Measurements from ENCODE around the gene FNTB. TPM values are rescaled to one million over a fixed set of nuclear protein-coding genes. Genes with fewer than 3 reads are reported as not detected.

The FNTB gene
- total RNA-seq, 1 experiment from 2014 or later: 28.1 TPM

DNA sequence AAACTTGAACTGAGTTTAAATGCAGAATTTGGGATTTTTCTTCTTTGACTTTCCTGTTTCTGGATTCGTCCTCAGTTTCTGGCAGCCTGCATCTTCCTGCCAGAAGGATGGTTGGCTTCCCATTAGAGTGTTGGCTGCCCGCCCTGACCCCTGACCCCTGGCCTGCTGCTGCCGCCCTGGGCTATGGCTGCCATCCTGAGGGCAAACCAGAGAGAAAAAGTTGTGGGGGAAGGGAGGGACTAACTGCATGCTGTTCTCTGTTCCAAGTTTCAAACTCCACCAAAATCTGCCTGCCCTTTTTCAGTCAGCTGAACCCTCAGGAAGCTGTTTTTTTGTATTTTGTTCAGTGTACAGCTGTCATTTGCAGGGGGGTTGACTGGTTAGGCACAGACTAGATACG lies 48.4 kb downstream of the FNTB start:
- no peak for ATAC-seq
- POLR2A ChIA-PET (ENCODE audit: unreplicated experiment): no interaction called here
- H3K4me1 ChIP-seq (ENCODE audit: insufficient read depth, low read length): no peaks in the 10 kb centered on the region
- TF ChIP-seq EZH2phosphoT487 (IDR thresholded peaks at IDR 0.05; ENCODE audit: borderline replicate concordance, low read length): no peak
- TF ChIP-seq, protein P1, sequence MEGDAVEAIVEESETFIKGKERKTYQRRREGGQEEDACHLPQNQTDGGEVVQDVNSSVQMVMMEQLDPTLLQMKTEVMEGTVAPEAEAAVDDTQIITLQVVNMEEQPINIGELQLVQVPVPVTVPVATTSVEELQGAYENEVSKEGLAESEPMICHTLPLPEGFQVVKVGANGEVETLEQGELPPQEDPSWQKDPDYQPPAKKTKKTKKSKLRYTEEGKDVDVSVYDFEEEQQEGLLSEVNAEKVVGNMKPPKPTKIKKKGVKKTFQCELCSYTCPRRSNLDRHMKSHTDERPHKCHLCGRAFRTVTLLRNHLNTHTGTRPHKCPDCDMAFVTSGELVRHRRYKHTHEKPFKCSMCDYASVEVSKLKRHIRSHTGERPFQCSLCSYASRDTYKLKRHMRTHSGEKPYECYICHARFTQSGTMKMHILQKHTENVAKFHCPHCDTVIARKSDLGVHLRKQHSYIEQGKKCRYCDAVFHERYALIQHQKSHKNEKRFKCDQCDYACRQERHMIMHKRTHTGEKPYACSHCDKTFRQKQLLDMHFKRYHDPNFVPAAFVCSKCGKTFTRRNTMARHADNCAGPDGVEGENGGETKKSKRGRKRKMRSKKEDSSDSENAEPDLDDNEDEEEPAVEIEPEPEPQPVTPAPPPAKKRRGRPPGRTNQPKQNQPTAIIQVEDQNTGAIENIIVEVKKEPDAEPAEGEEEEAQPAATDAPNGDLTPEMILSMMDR (conservative IDR thresholded peaks at IDR 0.05; ENCODE audit: low read depth, low read length): no peak
- no peak for TF ChIP-seq EZH2 (IDR thresholded peaks at IDR 0.05; ENCODE audit: low read length, unreplicated experiment)
- no peaks in the 10 kb centered on the region for H3K27me3 ChIP-seq (ENCODE audit: low read length)
- H3K4me2 ChIP-seq (ENCODE audit: low read length): no peak overlapping the region
- H3K36me3 ChIP-seq (ENCODE audit: low read depth, low read length): peaks cover 12% of the 10 kb centered on the region; the same call in 1 of the 2 replicates
- no peaks in the 10 kb centered on the region for H4K20me1 ChIP-seq (ENCODE audit: low read length)
- no peaks in the 10 kb centered on the region for H3K9me2 ChIP-seq (replicated peaks; ENCODE audit: low read length)
- BruUV-seq (replicated peaks): no TSS peak
- H3K79me2 ChIP-seq (ENCODE audit: low read length): no peaks in the 10 kb centered on the region
- no peak overlapping the region for H3K4me3 ChIP-seq (ENCODE audit: low read length)
- H3F3A ChIP-seq (ENCODE audit: low read length, unreplicated experiment): no peaks in the 10 kb centered on the region
- CTCF ChIA-PET: interaction anchor here (0.5 kb wide), 1 partner anchor 165 kb away, joined by 3 read pairs; no protein-coding TSS in a partner anchor
- intact Hi-C loops (cut with micrococcal nuclease): no loop called here
- no peak for DNase-seq
- H3K9ac ChIP-seq (ENCODE audit: low read length): no peak overlapping the region
- no peaks in the 10 kb centered on the region for H3K9me3 ChIP-seq (ENCODE audit: low read length)
- H2AFZ ChIP-seq (ENCODE audit: low read length): no peak overlapping the region
- no peak overlapping the region for H3K27ac ChIP-seq (ENCODE audit: low read length)

DNA sequence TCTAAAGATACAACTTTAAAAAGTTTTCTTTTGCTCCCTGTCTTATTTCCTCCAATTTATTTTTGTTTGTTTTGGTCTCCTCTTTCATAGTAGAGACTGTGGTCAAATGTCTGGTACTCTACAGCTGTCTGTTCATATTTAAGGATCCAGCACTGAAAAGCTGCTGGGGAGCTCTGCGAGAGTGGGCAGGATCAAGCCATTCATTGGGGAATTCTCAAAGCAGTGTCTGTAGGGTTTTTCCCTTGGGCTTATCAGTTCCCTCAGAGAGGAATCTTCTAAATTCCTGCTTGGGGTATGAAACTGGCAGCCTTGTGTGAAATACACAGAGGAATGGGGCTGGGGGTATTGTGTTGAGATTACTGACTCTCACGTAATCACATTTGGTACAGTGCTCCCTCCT lies 52.3 kb downstream of the FNTB start:
- no peaks in the 10 kb centered on the region for H3K9me3 ChIP-seq (ENCODE audit: low read length)
- H3K27ac ChIP-seq (ENCODE audit: low read length): no peak overlapping the region
- no peak overlapping the region for H2AFZ ChIP-seq (ENCODE audit: low read length)
- no peaks in the 10 kb centered on the region for H3K79me2 ChIP-seq (ENCODE audit: low read length)
- H3K4me1 ChIP-seq (ENCODE audit: insufficient read depth, low read length): no peaks in the 10 kb centered on the region
- H3K9ac ChIP-seq (ENCODE audit: low read length): no peak overlapping the region
- no peaks in the 10 kb centered on the region for H3F3A ChIP-seq (ENCODE audit: low read length, unreplicated experiment)
- no peak overlapping the region for H3K4me3 ChIP-seq (ENCODE audit: low read length)
- peaks cover 11% of the 10 kb centered on the region; the same call in 1 of the 2 replicates for H3K36me3 ChIP-seq (ENCODE audit: low read depth, low read length)
- no peaks in the 10 kb centered on the region for H3K9me2 ChIP-seq (replicated peaks; ENCODE audit: low read length)
- POLR2A ChIA-PET (ENCODE audit: unreplicated experiment): no interaction called here
- intact Hi-C loops (cut with micrococcal nuclease): no loop called here
- no peak for ATAC-seq
- no peaks in the 10 kb centered on the region for H3K27me3 ChIP-seq (ENCODE audit: low read length)
- BruUV-seq (replicated peaks): no TSS peak
- DNase-seq: no peak
- H4K20me1 ChIP-seq (ENCODE audit: low read length): no peaks in the 10 kb centered on the region
- no peak overlapping the region for H3K4me2 ChIP-seq (ENCODE audit: low read length)
- TF ChIP-seq EZH2phosphoT487 (IDR thresholded peaks at IDR 0.05; ENCODE audit: borderline replicate concordance, low read length): no peak
- no peak for TF ChIP-seq EZH2 (IDR thresholded peaks at IDR 0.05; ENCODE audit: low read length, unreplicated experiment)
- TF ChIP-seq, protein P1 (conservative IDR thresholded peaks at IDR 0.05; ENCODE audit: low read depth, low read length): no peak
- CTCF ChIA-PET: interaction anchor here (0.6 kb wide), 1 partner anchor 19 kb away, joined by 3 read pairs; no protein-coding TSS in a partner anchor

DNA sequence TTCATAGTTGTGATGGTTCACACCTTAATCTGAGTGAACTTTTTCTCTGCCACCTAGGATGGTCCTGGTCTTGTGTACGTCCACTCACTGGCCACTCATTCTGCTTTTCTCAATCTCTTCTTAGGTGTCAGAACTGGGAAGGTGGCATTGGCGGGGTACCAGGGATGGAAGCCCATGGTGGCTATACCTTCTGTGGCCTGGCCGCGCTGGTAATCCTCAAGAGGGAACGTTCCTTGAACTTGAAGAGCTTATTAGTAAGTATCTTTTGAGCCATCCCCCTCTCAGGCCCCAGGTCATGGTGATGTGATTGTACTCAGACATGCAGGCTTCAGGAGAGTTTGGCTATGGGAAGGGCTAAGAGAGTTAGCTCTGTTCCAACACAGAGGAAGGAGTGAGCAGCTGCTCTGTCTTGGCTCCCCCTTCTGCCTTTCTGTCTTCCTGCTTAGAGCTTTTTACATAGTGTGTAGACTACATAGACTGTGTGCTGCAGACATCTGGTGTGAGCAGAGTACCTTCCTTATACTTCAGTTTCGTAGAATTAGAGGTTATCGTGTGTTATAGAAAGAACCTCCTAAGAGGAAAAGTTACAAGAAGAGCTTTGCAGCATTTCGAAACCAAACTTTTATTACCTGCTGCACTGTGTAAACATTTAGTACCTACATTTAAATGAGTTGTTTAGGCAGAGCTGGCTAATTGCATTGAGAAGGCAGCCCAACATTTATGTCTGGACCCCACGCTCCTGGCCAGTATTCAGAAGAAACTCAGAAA lies 54.2 kb downstream of the FNTB start:
- DNase-seq (no peak), ATAC-seq (no peak)
- CTCF ChIA-PET: no interaction called here
- intact Hi-C loops (cut with micrococcal nuclease): no loop called here
- H3K4me3 ChIP-seq (ENCODE audit: low read length): no peak overlapping the region
- no peaks in the 10 kb centered on the region for H3K9me2 ChIP-seq (replicated peaks; ENCODE audit: low read length)
- no peak overlapping the region for H3K4me2 ChIP-seq (ENCODE audit: low read length)
- no peak overlapping the region for H2AFZ ChIP-seq (ENCODE audit: low read length)
- H3K27ac ChIP-seq (ENCODE audit: low read length): no peak overlapping the region
- H3K27me3 ChIP-seq (ENCODE audit: low read length): no peaks in the 10 kb centered on the region
- no TSS peak for BruUV-seq (replicated peaks)
- no peaks in the 10 kb centered on the region for H4K20me1 ChIP-seq (ENCODE audit: low read length)
- H3F3A ChIP-seq (ENCODE audit: low read length, unreplicated experiment): no peaks in the 10 kb centered on the region
- no peaks in the 10 kb centered on the region for H3K4me1 ChIP-seq (ENCODE audit: insufficient read depth, low read length)
- H3K9me3 ChIP-seq (ENCODE audit: low read length): no peaks in the 10 kb centered on the region
- POLR2A ChIA-PET (ENCODE audit: unreplicated experiment): no interaction called here
- peaks cover 6% of the 10 kb centered on the region; the same call in 1 of the 2 replicates for H3K36me3 ChIP-seq (ENCODE audit: low read depth, low read length)
- TF ChIP-seq EZH2phosphoT487 (IDR thresholded peaks at IDR 0.05; ENCODE audit: borderline replicate concordance, low read length): no peak
- TF ChIP-seq EZH2 (IDR thresholded peaks at IDR 0.05; ENCODE audit: low read length, unreplicated experiment): no peak
- TF ChIP-seq, protein P1 (conservative IDR thresholded peaks at IDR 0.05; ENCODE audit: low read depth, low read length): no peak
- no peaks in the 10 kb centered on the region for H3K79me2 ChIP-seq (ENCODE audit: low read length)
- H3K9ac ChIP-seq (ENCODE audit: low read length): no peak overlapping the region

Measured in PC-3 (cell line).